ENCODE data around the gene CTSW. TPM values are rescaled to one million over a fixed set of nuclear protein-coding genes. Genes with fewer than 3 reads are reported as not detected.

Gene CTSW
- total RNA-seq, 1 experiment from 2014 or later = not detected

- no peak overlapping the region for H3K4me3 Mint-ChIP-seq (ENCODE audit: unreplicated experiment)
- CTCF ChIA-PET = interaction anchor here (0.6 to 0.7 kb wide), 2 partner anchors 41 to 47 kb away, joined by 3 to 5 read pairs; partner anchors contain the start of gene CCDC85B
These were observed 52.3 kb downstream of the CTSW start for GRCh38 chr11:65931773-65932557.

GRCh38 chr11:65932558-65932919 lies 52.9 kb downstream of the CTSW start:
- H3K4me1 ChIP-seq = no peaks in the 10 kb centered on the region
- no TSS peak for BruUV-seq (replicated peaks)
- no peak overlapping the region for H3K4me3 Mint-ChIP-seq (ENCODE audit: unreplicated experiment)
- no peaks in the 10 kb centered on the region for H3K9me3 ChIP-seq
- H3K36me3 Mint-ChIP-seq (ENCODE audit: insufficient read depth, unreplicated experiment) = no peaks in the 10 kb centered on the region
- no peak for TF ChIP-seq CTCF (IDR thresholded peaks at IDR 0.05; ENCODE audit: insufficient read depth in 1 of 2, low read depth in 1 of 2, low read length in 1 of 2, severe bottlenecking in 1 of 2, unreplicated experiment in 1 of 2)
- H3K36me3 ChIP-seq (ENCODE audit: control insufficient read depth, insufficient read depth, low read length) = no peaks in the 10 kb centered on the region
- CTCF ChIA-PET = interaction anchor here (0.7 to 1.2 kb wide), 2 partner anchors 44 to 48 kb away, joined by 3 read pairs; partner anchors contain the start of gene FIBP
- intact Hi-C loops (cut with micrococcal nuclease; ENCODE audit: unreplicated experiment) = no loop called here
- DNase-seq = peak in 1 of 2 experiments; percentile 49
- no peak overlapping the region for H3K27ac Mint-ChIP-seq (ENCODE audit: unreplicated experiment)
- no peaks in the 10 kb centered on the region for H3K9me3 Mint-ChIP-seq (ENCODE audit: unreplicated experiment)
- no peak overlapping the region for H3K4me3 ChIP-seq (ENCODE audit: low read depth, low read length)
- no peaks in the 10 kb centered on the region for H3K27me3 ChIP-seq (replicated peaks; ENCODE audit: control insufficient read depth, insufficient read depth, low read length)
- POLR2A ChIA-PET = no interaction called here
- H3K4me1 Mint-ChIP-seq (ENCODE audit: low read depth, unreplicated experiment) = no peaks in the 10 kb centered on the region
- H3K27me3 Mint-ChIP-seq (ENCODE audit: insufficient read depth, unreplicated experiment) = peaks cover 4% of the 10 kb centered on the region

More at GRCh38 chr11:65931773-65932557, 52.3 kb downstream of the CTSW start:
- Mint-ChIP-seq H3K9me3 (ENCODE audit: unreplicated experiment) (no peaks in the 10 kb centered on the region), H3K27me3 (ENCODE audit: insufficient read depth, unreplicated experiment) (peaks cover 2% of the 10 kb centered on the region), H3K27ac (ENCODE audit: unreplicated experiment) (no peak overlapping the region), H3K36me3 (ENCODE audit: insufficient read depth, unreplicated experiment) (peaks cover 4% of the 10 kb centered on the region), H3K4me1 (ENCODE audit: low read depth, unreplicated experiment) (no peaks in the 10 kb centered on the region)
- no peaks in the 10 kb centered on the region for H3K27me3 ChIP-seq (replicated peaks; ENCODE audit: control insufficient read depth, insufficient read depth, low read length)
- no peak overlapping the region for H3K4me3 ChIP-seq (ENCODE audit: low read depth, low read length)
- H3K4me1 ChIP-seq = no peaks in the 10 kb centered on the region
- intact Hi-C loops (cut with micrococcal nuclease; ENCODE audit: unreplicated experiment) = no loop called here
- H3K9me3 ChIP-seq = no peaks in the 10 kb centered on the region
- no peak for DNase-seq
- no peaks in the 10 kb centered on the region for H3K36me3 ChIP-seq (ENCODE audit: control insufficient read depth, insufficient read depth, low read length)
- no peak for TF ChIP-seq CTCF (IDR thresholded peaks at IDR 0.05; ENCODE audit: insufficient read depth in 1 of 2, low read depth in 1 of 2, low read length in 1 of 2, severe bottlenecking in 1 of 2, unreplicated experiment in 1 of 2)
- POLR2A ChIA-PET = interaction anchor here (0.5 to 0.7 kb wide), 2 partner anchors 41 to 74 kb away, joined by 3 to 4 read pairs; partner anchors contain the start of gene CFL1
- BruUV-seq (replicated peaks) = no TSS peak

Other genes starting within 250 kb of the CTSW start
- 30.5 and 35.1 TPM in 2 replicates for gene SIPA1, start 241.7 kb upstream of the CTSW start, total RNA-seq (2022)
- gene RELA, start 216.9 kb upstream of the CTSW start, total RNA-seq (2022) = 51.2 and 54.9 TPM in 2 replicates
- gene KAT5, start 167.6 kb upstream of the CTSW start, total RNA-seq (2022) = 60.2 and 70.1 TPM in 2 replicates
- gene RNASEH2C, start 159.0 kb upstream of the CTSW start, total RNA-seq (2022) = 66.7 and 76.4 TPM in 2 replicates
- gene AP5B1, start 98.9 kb upstream of the CTSW start, total RNA-seq (2022) = 18.2 and 19.3 TPM in 2 replicates
- 19.5 and 21.2 TPM in 2 replicates for gene OVOL1, start 92.8 kb upstream of the CTSW start, total RNA-seq (2022)
- not detected in 2 replicates for gene SNX32, start 45.9 kb upstream of the CTSW start, total RNA-seq (2022)
- 960 and 1,056 TPM in 2 replicates for gene CFL1, start 21.7 kb upstream of the CTSW start, total RNA-seq (2022)
- gene MUS81, start 19.4 kb upstream of the CTSW start, total RNA-seq (2022) = 74.1 and 74.6 TPM in 2 replicates
- 1.3 and 1.4 TPM in 2 replicates for gene EFEMP2, start 7.0 kb upstream of the CTSW start, total RNA-seq (2022)
- gene FIBP, start 8.6 kb downstream of the CTSW start, total RNA-seq (2022) = 56.8 and 61.5 TPM in 2 replicates
- 13.3 and 14.7 TPM in 2 replicates for gene CCDC85B, start 10.8 kb downstream of the CTSW start, total RNA-seq (2022)
- gene FOSL1, start 20.6 kb downstream of the CTSW start, total RNA-seq (2022) = 2.7 and 3.9 TPM in 2 replicates
- gene C11orf68, start 39.2 kb downstream of the CTSW start, total RNA-seq (2022) = 19.7 and 20.1 TPM in 2 replicates
- 91.0 and 93.1 TPM in 2 replicates for gene DRAP1, start 39.6 kb downstream of the CTSW start, total RNA-seq (2022)
- 0.79 TPM in 1 of 2 replicates, not detected in the other for gene TSGA10IP, start 65.6 kb downstream of the CTSW start, total RNA-seq (2022)
- gene SART1, start 81.9 kb downstream of the CTSW start, total RNA-seq (2022) = 78.0 and 84.5 TPM in 2 replicates
- gene EIF1AD, start 122.3 kb downstream of the CTSW start, total RNA-seq (2022) = 51.2 and 55.3 TPM in 2 replicates
- 295 and 300 TPM in 2 replicates for gene BANF1, start 122.7 kb downstream of the CTSW start, total RNA-seq (2022)
- not detected in 2 replicates for gene CST6, start 132.2 kb downstream of the CTSW start, total RNA-seq (2022)
- not detected in 2 replicates for gene CATSPER1, start 146.6 kb downstream of the CTSW start, total RNA-seq (2022)
- not detected in 2 replicates for gene GAL3ST3, start 169.3 kb downstream of the CTSW start, total RNA-seq (2022)
- gene SF3B2, start 172.5 kb downstream of the CTSW start, total RNA-seq (2022) = 224 and 225 TPM in 2 replicates
- gene PACS1, start 190.4 kb downstream of the CTSW start, total RNA-seq (2022) = 82.2 and 95.2 TPM in 2 replicates

All from Caco-2 (cell line).